ENCODE results near the gene RASL10B. TPM values are rescaled to one million over a fixed set of nuclear protein-coding genes. Genes with fewer than 3 reads are reported as not detected.

RASL10B gene
- total RNA-seq, result 10 to 100 TPM in 1 of 7 donors, 1 to 10 TPM in 6; 5.1 to 14.8 (median 6.7) TPM
- polyA plus RNA-seq, result 1 to 10 TPM; 2.3 to 4.8 TPM
- long read RNA-seq, donor 1, partial matches to known transcripts, result 2 of 11 reads
- long read RNA-seq, donor 1, other reads (novel, unspliced or antisense), result 9 of 11 reads
- long read RNA-seq, donor 2, transcript RASL10B-201 (4 exons, 3,205 nt), result major isoform, 7 of 7 reads
- long read RNA-seq, donor 2, partial matches to known transcripts, result 0 of 7 reads
- long read RNA-seq, donor 2, other reads (novel, unspliced or antisense), result 0 of 7 reads
- long read RNA-seq, donor 3, transcript RASL10B-201 (4 exons, 3,205 nt), result major isoform, 22 of 37 reads
- long read RNA-seq, donor 3, partial matches to known transcripts, result 14 of 37 reads
- long read RNA-seq, donor 3, other reads (novel, unspliced or antisense), result 1 of 37 reads

DNA sequence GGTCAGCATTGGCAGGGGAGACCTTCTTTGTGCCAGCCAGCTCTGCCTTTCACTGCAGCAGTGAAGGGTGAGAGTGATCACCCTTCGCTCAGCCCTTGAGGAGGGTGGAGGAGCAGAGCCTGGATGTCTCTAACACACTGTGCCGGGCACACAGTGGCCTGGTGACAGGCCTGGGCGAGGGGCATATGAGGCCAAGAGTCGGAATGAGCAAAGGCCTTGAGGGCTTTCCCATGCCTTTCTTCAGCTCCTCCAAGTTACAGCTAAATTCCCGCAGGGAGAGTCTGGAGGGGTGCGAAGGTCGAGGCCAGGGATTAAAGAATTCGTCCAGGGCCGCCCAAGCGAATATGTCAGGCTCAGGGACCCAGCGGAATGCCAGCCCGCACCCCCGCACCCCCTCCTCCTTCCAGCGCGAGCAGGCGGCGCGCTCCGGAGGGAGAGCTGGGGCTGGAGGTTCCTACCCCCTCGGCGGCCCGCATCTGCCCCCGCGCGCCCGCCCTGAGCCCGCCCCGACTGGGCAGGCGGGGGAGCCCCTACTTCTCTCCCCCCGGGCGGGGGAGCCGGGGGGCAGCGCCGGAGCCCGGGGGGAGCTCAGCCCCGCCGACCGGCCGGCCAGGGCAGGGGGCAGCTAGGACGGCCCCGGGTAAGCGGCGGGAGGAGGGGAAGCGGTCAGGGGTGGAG is at the start of gene RASL10B:
RASL10B (plus strand) TSS at position 401 of the 678 bp plus-strand sequence. CDS start 3,546 bp downstream, outside the sequence.
- TF ChIP-seq POLR2A (IDR thresholded peaks at IDR 0.05) (no peak), EP300 (IDR thresholded peaks at IDR 0.05) (no peak)
- TF ChIP-seq, protein P1, sequence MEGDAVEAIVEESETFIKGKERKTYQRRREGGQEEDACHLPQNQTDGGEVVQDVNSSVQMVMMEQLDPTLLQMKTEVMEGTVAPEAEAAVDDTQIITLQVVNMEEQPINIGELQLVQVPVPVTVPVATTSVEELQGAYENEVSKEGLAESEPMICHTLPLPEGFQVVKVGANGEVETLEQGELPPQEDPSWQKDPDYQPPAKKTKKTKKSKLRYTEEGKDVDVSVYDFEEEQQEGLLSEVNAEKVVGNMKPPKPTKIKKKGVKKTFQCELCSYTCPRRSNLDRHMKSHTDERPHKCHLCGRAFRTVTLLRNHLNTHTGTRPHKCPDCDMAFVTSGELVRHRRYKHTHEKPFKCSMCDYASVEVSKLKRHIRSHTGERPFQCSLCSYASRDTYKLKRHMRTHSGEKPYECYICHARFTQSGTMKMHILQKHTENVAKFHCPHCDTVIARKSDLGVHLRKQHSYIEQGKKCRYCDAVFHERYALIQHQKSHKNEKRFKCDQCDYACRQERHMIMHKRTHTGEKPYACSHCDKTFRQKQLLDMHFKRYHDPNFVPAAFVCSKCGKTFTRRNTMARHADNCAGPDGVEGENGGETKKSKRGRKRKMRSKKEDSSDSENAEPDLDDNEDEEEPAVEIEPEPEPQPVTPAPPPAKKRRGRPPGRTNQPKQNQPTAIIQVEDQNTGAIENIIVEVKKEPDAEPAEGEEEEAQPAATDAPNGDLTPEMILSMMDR (IDR thresholded peaks at IDR 0.05), result no peak
- H3K4me3 ChIP-seq, result peak within 1 kb of the TSS; percentile 84
- H3K9me3 ChIP-seq, result no peaks in the 10 kb centered on the region
- H3K36me3 ChIP-seq, result no peaks in the 10 kb centered on the region
- DNase-seq, result peak; percentile 61 to 80 (median 67)
- peak within 1 kb of the TSS; percentile 40 to 42 for H3K27ac ChIP-seq
- 3 to 8% (median 3%) methylated on average over 17 to 44 of the region's 44 CpGs for WGBS, 3 donors
- intact Hi-C loops (cut with DNase I), result no loop called here
- H3K4me1 ChIP-seq (ENCODE audit: insufficient read depth), result peaks cover 10% of the 10 kb centered on the region
- H3K27me3 ChIP-seq, result no peaks in the 10 kb centered on the region

- intact Hi-C loops (cut with DNase I), result no loop called here
- Histone ChIP-seq H3K4me3 (no peak overlapping the region), H3K36me3 (no peaks in the 10 kb centered on the region), H3K4me1 (ENCODE audit: insufficient read depth) (no peaks in the 10 kb centered on the region), H3K9me3 (no peaks in the 10 kb centered on the region), H3K27ac (no peak overlapping the region), H3K27me3 (no peaks in the 10 kb centered on the region)
- DNase-seq, result no peak
- WGBS, 3 donors, result 76 to 94% (median 91%) methylated on average over 4 of the region's 4 CpGs
- TF ChIP-seq, protein P1 (IDR thresholded peaks at IDR 0.05), result no peak
- no peak for TF ChIP-seq POLR2A (IDR thresholded peaks at IDR 0.05)
- TF ChIP-seq EP300 (IDR thresholded peaks at IDR 0.05), result no peak
Measured at GRCh38 chr17:35683591-35683990, 47.8 kb upstream of the RASL10B start.

GRCh38 chr17:35684055-35684802 is 47.2 kb upstream of the RASL10B start:
- 73 to 90% (median 89%) methylated on average over 2 of the region's 2 CpGs for WGBS, 3 donors
- Histone ChIP-seq H3K36me3 (no peaks in the 10 kb centered on the region), H3K9me3 (no peaks in the 10 kb centered on the region), H3K4me1 (ENCODE audit: insufficient read depth) (no peaks in the 10 kb centered on the region), H3K27me3 (no peaks in the 10 kb centered on the region), H3K27ac (no peak overlapping the region), H3K4me3 (no peak overlapping the region)
- TF ChIP-seq, protein P1 (IDR thresholded peaks at IDR 0.05), result no peak
- no peak for TF ChIP-seq POLR2A (IDR thresholded peaks at IDR 0.05)
- no peak for TF ChIP-seq EP300 (IDR thresholded peaks at IDR 0.05)
- no peak for DNase-seq
- intact Hi-C loops (cut with DNase I), result no loop called here

DNA sequence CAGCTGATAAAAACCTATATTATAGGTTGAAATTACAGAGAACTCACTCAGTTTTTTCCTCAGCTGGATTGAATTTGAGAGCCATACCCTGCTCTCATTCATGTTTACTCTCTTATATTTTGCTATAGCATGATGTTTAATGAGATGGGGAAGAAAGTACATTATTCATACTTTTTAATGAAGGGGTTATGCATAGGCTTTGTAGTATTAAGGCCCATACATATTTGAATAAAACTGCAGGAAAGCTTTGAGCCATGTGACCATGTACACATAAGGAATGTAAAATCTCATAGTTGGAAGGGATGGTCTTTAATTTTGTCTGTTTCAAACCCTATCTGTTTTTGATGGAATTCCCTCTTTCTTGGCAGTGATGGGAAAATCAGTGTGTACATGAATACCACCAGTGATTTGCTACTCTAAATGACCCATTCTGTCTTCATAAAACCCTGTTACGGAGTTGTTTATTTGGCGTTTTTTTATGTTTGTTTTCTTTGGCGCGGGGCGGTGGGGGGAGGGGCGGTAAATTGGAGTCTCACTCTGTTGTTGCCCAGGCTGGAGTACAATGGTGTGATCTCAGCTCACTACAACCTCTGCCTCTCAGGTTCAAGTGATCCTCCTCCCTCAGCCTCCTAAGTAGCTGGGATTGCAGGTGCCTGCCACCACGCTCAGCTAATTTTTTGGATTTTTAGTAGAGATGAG is 38.8 kb upstream of the RASL10B start:
- H3K36me3 ChIP-seq, result no peaks in the 10 kb centered on the region
- no peak for TF ChIP-seq EP300 (IDR thresholded peaks at IDR 0.05)
- no peak for TF ChIP-seq POLR2A (IDR thresholded peaks at IDR 0.05)
- TF ChIP-seq, protein P1 (IDR thresholded peaks at IDR 0.05), result no peak
- WGBS, 3 donors, result 77 to 83% (median 82%) methylated on average over 7 of the region's 7 CpGs

More for the DNA sequence above, 38.8 kb upstream of the RASL10B start:
- H3K4me3 ChIP-seq, result no peak overlapping the region
- H3K9me3 ChIP-seq, result no peaks in the 10 kb centered on the region
- no peaks in the 10 kb centered on the region for H3K4me1 ChIP-seq (ENCODE audit: insufficient read depth)
- H3K27ac ChIP-seq, result no peak overlapping the region
- intact Hi-C loops (cut with DNase I), result no loop called here
- DNase-seq, result no peak
- no peaks in the 10 kb centered on the region for H3K27me3 ChIP-seq
